ENCODE results near the gene MZB1.
"Not testable (repeated sequence)": the region's sequence is repeated elsewhere in the genome, so short reads cannot be mapped to it uniquely, and the experiment has no call there.

MZB1 gene

GRCh38 chr5:139387611-139388197, 2.0 kb downstream of the MZB1 start:
- Histone ChIP-seq H3K4me1 (ENCODE audit: insufficient read depth, low read length) (peaks cover 8% of the 10 kb centered on the region; the same call in 1 of the 2 replicates), H3K9me3 (ENCODE audit: insufficient read depth, low read depth, low read length) (no peaks in the 10 kb centered on the region), H3K4me3 (ENCODE audit: low read length) (no peak overlapping the region), H3K27ac (ENCODE audit: low read length) (peak overlapping the region; percentile 8), H3K36me3 (ENCODE audit: insufficient read depth, low read depth, low read length) (no peaks in the 10 kb centered on the region), H3K27me3 (ENCODE audit: insufficient read depth, low read length) (peaks cover 20% of the 10 kb centered on the region), H3K9ac (ENCODE audit: low read depth, low read length) (peak overlapping the region; percentile 64; the same call in 1 of the 2 replicates)

- H3K36me3 ChIP-seq (ENCODE audit: insufficient read depth, low read depth, low read length); H3K4me3 ChIP-seq (ENCODE audit: low read length); H3K9ac ChIP-seq (ENCODE audit: low read depth, low read length); H3K27ac ChIP-seq (ENCODE audit: low read length); H3K9me3 ChIP-seq (ENCODE audit: insufficient read depth, low read depth, low read length); H3K4me1 ChIP-seq (ENCODE audit: insufficient read depth, low read length): not testable (repeated sequence)
- H3K27me3 ChIP-seq (ENCODE audit: insufficient read depth, low read length) = peaks cover 12% of the 10 kb centered on the region
Observed at GRCh38 chr5:139386956-139387355, 2.8 kb downstream of the MZB1 start.

GRCh38 chr5:139386050-139386438, 3.7 kb downstream of the MZB1 start:
- Histone ChIP-seq H3K27ac (ENCODE audit: low read length) (no peak overlapping the region), H3K36me3 (ENCODE audit: insufficient read depth, low read depth, low read length) (no peaks in the 10 kb centered on the region), H3K27me3 (ENCODE audit: insufficient read depth, low read length) (peaks cover 3% of the 10 kb centered on the region; the same call in 1 of the 2 replicates), H3K4me3 (ENCODE audit: low read length) (no peak overlapping the region), H3K9ac (ENCODE audit: low read depth, low read length) (no peak overlapping the region), H3K4me1 (ENCODE audit: insufficient read depth, low read length) (peaks cover 8% of the 10 kb centered on the region; the same call in 1 of the 2 replicates), H3K9me3 (ENCODE audit: insufficient read depth, low read depth, low read length) (no peaks in the 10 kb centered on the region)

- no peaks in the 10 kb centered on the region for H3K36me3 ChIP-seq (ENCODE audit: insufficient read depth, low read depth, low read length)
- H3K4me3 ChIP-seq (ENCODE audit: low read length) = no peak overlapping the region
- no peaks in the 10 kb centered on the region for H3K9me3 ChIP-seq (ENCODE audit: insufficient read depth, low read depth, low read length)
- H3K27ac ChIP-seq (ENCODE audit: low read length) = no peak overlapping the region
- no peak overlapping the region for H3K9ac ChIP-seq (ENCODE audit: low read depth, low read length)
- no peaks in the 10 kb centered on the region for H3K27me3 ChIP-seq (ENCODE audit: insufficient read depth, low read length)
- H3K4me1 ChIP-seq (ENCODE audit: insufficient read depth, low read length) = peaks cover 8% of the 10 kb centered on the region; the same call in 1 of the 2 replicates
Observed at GRCh38 chr5:139385061-139386049, 4.4 kb downstream of the MZB1 start.

- no peak overlapping the region for H3K27ac ChIP-seq (ENCODE audit: low read length)
- H3K4me1 ChIP-seq (ENCODE audit: insufficient read depth, low read length) = peaks cover 8% of the 10 kb centered on the region; the same call in 1 of the 2 replicates
- no peaks in the 10 kb centered on the region for H3K36me3 ChIP-seq (ENCODE audit: insufficient read depth, low read depth, low read length)
- H3K9me3 ChIP-seq (ENCODE audit: insufficient read depth, low read depth, low read length) = no peaks in the 10 kb centered on the region
- H3K4me3 ChIP-seq (ENCODE audit: low read length) = no peak overlapping the region
- H3K9ac ChIP-seq (ENCODE audit: low read depth, low read length) = no peak overlapping the region
- H3K27me3 ChIP-seq (ENCODE audit: insufficient read depth, low read length) = no peaks in the 10 kb centered on the region
Observed at GRCh38 chr5:139384591-139385051, 5.1 kb downstream of the MZB1 start.

- Histone ChIP-seq H3K36me3 (ENCODE audit: insufficient read depth, low read depth, low read length) (no peaks in the 10 kb centered on the region), H3K4me1 (ENCODE audit: insufficient read depth, low read length) (peaks cover 8% of the 10 kb centered on the region; the same call in 1 of the 2 replicates), H3K9ac (ENCODE audit: low read depth, low read length) (no peak overlapping the region), H3K9me3 (ENCODE audit: insufficient read depth, low read depth, low read length) (no peaks in the 10 kb centered on the region), H3K27ac (ENCODE audit: low read length) (no peak overlapping the region), H3K4me3 (ENCODE audit: low read length) (no peak overlapping the region), H3K27me3 (ENCODE audit: insufficient read depth, low read length) (no peaks in the 10 kb centered on the region)
Observed at GRCh38 chr5:139383993-139384590, 5.6 kb downstream of the MZB1 start.

- Histone ChIP-seq H3K4me1 (ENCODE audit: insufficient read depth, low read length) (peaks cover 7% of the 10 kb centered on the region; the same call in 1 of the 2 replicates), H3K9ac (ENCODE audit: low read depth, low read length) (no peak within 1 kb of the TSS), H3K27ac (ENCODE audit: low read length) (no peak within 1 kb of the TSS)
Observed at GRCh38 chr5:139383275-139383992, 6.3 kb downstream of the MZB1 start, which contains the start of gene SLC23A1. TSS of gene SLC23A1 (minus strand) at chr5:139383297. CDS start at chr5:139383253, 44 bp downstream.

GRCh38 chr5:139382807-139383206, 6.9 kb downstream of the MZB1 start:
- Histone ChIP-seq H3K36me3 (ENCODE audit: insufficient read depth, low read depth, low read length) (no peaks in the 10 kb centered on the region), H3K9me3 (ENCODE audit: insufficient read depth, low read depth, low read length) (no peaks in the 10 kb centered on the region), H3K27ac (ENCODE audit: low read length) (no peak overlapping the region), H3K27me3 (ENCODE audit: insufficient read depth, low read length) (no peaks in the 10 kb centered on the region), H3K4me1 (ENCODE audit: insufficient read depth, low read length) (peaks cover under 1% of the 10 kb centered on the region; the same call in 1 of the 2 replicates), H3K9ac (ENCODE audit: low read depth, low read length) (no peak overlapping the region), H3K4me3 (ENCODE audit: low read length) (no peak overlapping the region)

More at GRCh38 chr5:139383275-139383992, 6.3 kb downstream of the MZB1 start, which contains the start of gene SLC23A1:
- H3K4me3 ChIP-seq (ENCODE audit: low read length) = no peak within 1 kb of the TSS
- H3K9me3 ChIP-seq (ENCODE audit: insufficient read depth, low read depth, low read length) = no peaks in the 10 kb centered on the region
- H3K36me3 ChIP-seq (ENCODE audit: insufficient read depth, low read depth, low read length) = no peaks in the 10 kb centered on the region
- no peaks in the 10 kb centered on the region for H3K27me3 ChIP-seq (ENCODE audit: insufficient read depth, low read length)

GRCh38 chr5:139381837-139382761, 7.6 kb downstream of the MZB1 start:
- no peaks in the 10 kb centered on the region for H3K27me3 ChIP-seq (ENCODE audit: insufficient read depth, low read length)
- no peak overlapping the region for H3K4me3 ChIP-seq (ENCODE audit: low read length)
- H3K4me1 ChIP-seq (ENCODE audit: insufficient read depth, low read length) = no peaks in the 10 kb centered on the region
- H3K27ac ChIP-seq (ENCODE audit: low read length) = no peak overlapping the region
- no peak overlapping the region for H3K9ac ChIP-seq (ENCODE audit: low read depth, low read length)
- H3K9me3 ChIP-seq (ENCODE audit: insufficient read depth, low read depth, low read length) = no peaks in the 10 kb centered on the region
- no peaks in the 10 kb centered on the region for H3K36me3 ChIP-seq (ENCODE audit: insufficient read depth, low read depth, low read length)

GRCh38 chr5:139379626-139380449, 9.9 kb downstream of the MZB1 start:
- Histone ChIP-seq H3K4me3 (ENCODE audit: low read length) (no peak overlapping the region), H3K9ac (ENCODE audit: low read depth, low read length) (no peak overlapping the region), H3K9me3 (ENCODE audit: insufficient read depth, low read depth, low read length) (no peaks in the 10 kb centered on the region), H3K27ac (ENCODE audit: low read length) (no peak overlapping the region), H3K36me3 (ENCODE audit: insufficient read depth, low read depth, low read length) (no peaks in the 10 kb centered on the region), H3K27me3 (ENCODE audit: insufficient read depth, low read length) (no peaks in the 10 kb centered on the region), H3K4me1 (ENCODE audit: insufficient read depth, low read length) (no peaks in the 10 kb centered on the region)
